ENCODE measurements around the gene MYRIP. TPM values are rescaled to one million over a fixed set of nuclear protein-coding genes. Genes with fewer than 3 reads are reported as not detected.

MYRIP gene
- total RNA-seq, 1 experiment from 2014 or later, result 1.6 TPM

DNA sequence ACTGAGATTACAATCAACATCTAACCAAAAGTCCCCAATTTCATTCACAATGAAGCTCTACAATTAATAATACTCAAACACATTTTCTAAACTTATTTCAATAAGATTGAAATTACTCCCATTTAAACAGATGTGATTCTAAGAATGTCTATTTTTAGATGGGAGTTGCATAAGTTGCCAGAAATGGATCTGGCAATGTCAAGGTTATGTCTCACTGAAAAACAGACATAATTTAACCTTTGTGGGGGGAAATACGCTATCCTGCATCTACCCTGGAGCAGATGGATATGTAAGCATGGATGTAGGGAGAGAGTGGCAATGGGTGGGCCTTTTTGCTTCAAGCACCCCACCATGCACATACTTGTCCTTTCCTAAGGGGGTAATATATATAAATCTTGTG is 493.4 kb downstream of the MYRIP start:
- POLR2A ChIA-PET, result no interaction called here

DNA sequence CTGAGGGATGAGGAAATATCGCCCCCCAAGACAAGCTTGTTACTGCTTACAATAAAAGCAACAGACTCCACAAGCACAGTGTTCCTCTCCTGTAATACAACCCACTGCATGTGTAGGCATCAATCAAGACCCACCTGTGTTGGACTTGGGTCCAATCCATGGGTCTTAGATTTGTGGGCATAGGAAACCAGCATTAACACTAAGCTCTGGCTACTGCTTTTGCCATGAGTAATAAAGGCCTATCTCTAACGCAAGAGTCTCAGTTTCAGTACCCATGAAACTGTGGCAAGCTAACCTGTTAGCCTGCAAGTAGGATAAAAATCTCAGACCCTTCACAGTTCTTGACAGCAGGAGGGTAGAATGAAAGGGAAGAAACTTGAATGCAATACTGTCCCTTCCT is 494.9 kb downstream of the MYRIP start:
- H3K27me3 Mint-ChIP-seq (ENCODE audit: low read depth), result no peaks in the 10 kb centered on the region
- TF ChIP-seq, protein P1, sequence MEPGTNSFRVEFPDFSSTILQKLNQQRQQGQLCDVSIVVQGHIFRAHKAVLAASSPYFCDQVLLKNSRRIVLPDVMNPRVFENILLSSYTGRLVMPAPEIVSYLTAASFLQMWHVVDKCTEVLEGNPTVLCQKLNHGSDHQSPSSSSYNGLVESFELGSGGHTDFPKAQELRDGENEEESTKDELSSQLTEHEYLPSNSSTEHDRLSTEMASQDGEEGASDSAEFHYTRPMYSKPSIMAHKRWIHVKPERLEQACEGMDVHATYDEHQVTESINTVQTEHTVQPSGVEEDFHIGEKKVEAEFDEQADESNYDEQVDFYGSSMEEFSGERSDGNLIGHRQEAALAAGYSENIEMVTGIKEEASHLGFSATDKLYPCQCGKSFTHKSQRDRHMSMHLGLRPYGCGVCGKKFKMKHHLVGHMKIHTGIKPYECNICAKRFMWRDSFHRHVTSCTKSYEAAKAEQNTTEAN (CRISPR knock-in tag; IDR thresholded peaks at IDR 0.05), result no peak
- no peak for TF ChIP-seq MYBL2 (CRISPR knock-in tag; IDR thresholded peaks at IDR 0.05)
- TF ChIP-seq NFE2L1 (CRISPR knock-in tag; IDR thresholded peaks at IDR 0.05), result no peak
- TF ChIP-seq, protein P2, sequence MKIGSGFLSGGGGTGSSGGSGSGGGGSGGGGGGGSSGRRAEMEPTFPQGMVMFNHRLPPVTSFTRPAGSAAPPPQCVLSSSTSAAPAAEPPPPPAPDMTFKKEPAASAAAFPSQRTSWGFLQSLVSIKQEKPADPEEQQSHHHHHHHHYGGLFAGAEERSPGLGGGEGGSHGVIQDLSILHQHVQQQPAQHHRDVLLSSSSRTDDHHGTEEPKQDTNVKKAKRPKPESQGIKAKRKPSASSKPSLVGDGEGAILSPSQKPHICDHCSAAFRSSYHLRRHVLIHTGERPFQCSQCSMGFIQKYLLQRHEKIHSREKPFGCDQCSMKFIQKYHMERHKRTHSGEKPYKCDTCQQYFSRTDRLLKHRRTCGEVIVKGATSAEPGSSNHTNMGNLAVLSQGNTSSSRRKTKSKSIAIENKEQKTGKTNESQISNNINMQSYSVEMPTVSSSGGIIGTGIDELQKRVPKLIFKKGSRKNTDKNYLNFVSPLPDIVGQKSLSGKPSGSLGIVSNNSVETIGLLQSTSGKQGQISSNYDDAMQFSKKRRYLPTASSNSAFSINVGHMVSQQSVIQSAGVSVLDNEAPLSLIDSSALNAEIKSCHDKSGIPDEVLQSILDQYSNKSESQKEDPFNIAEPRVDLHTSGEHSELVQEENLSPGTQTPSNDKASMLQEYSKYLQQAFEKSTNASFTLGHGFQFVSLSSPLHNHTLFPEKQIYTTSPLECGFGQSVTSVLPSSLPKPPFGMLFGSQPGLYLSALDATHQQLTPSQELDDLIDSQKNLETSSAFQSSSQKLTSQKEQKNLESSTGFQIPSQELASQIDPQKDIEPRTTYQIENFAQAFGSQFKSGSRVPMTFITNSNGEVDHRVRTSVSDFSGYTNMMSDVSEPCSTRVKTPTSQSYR (CRISPR knock-in tag; IDR thresholded peaks at IDR 0.05), result no peak
- TF ChIP-seq ZNF219 (CRISPR knock-in tag; IDR thresholded peaks at IDR 0.05; ENCODE audit: borderline replicate concordance), result no peak
- ChIA-PET CTCF (interaction anchor here (1.0 kb wide), 1 partner anchor 113 kb away, joined by 3 read pairs; no protein-coding TSS in a partner anchor), POLR2A (no interaction called here)
- no peak for ATAC-seq
- peaks cover 9% of the 10 kb centered on the region; the same call in 1 of the 2 replicates for H3K9me3 Mint-ChIP-seq
- H3K4me1 Mint-ChIP-seq, result peaks cover 5% of the 10 kb centered on the region
- H3K27ac Mint-ChIP-seq, result no peak overlapping the region
- no peaks in the 10 kb centered on the region for H3K36me3 Mint-ChIP-seq
- H3K4me3 Mint-ChIP-seq, result no peak overlapping the region
- no peak for DNase-seq (ENCODE audit: low spot score)

More for the DNA sequence above, 493.4 kb downstream of the MYRIP start:
- Mint-ChIP-seq H3K9me3 (peaks cover 9% of the 10 kb centered on the region; the same call in 1 of the 2 replicates), H3K27me3 (ENCODE audit: low read depth) (no peaks in the 10 kb centered on the region), H3K36me3 (no peaks in the 10 kb centered on the region), H3K4me3 (no peak overlapping the region), H3K27ac (no peak overlapping the region), H3K4me1 (no peaks in the 10 kb centered on the region)
- DNase-seq (ENCODE audit: low spot score), result no peak
- CTCF ChIA-PET, result no interaction called here
- TF ChIP-seq JAZF1 (CRISPR knock-in tag; IDR thresholded peaks at IDR 0.05), result no peak
- TF ChIP-seq, protein P3, sequence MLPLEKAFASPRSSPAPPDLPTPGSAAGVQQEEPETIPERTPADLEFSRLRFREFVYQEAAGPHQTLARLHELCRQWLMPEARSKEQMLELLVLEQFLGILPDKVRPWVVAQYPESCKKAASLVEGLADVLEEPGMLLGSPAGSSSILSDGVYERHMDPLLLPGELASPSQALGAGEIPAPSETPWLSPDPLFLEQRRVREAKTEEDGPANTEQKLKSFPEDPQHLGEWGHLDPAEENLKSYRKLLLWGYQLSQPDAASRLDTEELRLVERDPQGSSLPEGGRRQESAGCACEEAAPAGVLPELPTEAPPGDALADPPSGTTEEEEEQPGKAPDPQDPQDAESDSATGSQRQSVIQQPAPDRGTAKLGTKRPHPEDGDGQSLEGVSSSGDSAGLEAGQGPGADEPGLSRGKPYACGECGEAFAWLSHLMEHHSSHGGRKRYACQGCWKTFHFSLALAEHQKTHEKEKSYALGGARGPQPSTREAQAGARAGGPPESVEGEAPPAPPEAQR (CRISPR knock-in tag; IDR thresholded peaks at IDR 0.05), result no peak
- no peak for TF ChIP-seq ZNF232 (CRISPR knock-in tag; IDR thresholded peaks at IDR 0.05)
- no peak for TF ChIP-seq NFATC4 (CRISPR knock-in tag; IDR thresholded peaks at IDR 0.05)
- TF ChIP-seq, protein P4, sequence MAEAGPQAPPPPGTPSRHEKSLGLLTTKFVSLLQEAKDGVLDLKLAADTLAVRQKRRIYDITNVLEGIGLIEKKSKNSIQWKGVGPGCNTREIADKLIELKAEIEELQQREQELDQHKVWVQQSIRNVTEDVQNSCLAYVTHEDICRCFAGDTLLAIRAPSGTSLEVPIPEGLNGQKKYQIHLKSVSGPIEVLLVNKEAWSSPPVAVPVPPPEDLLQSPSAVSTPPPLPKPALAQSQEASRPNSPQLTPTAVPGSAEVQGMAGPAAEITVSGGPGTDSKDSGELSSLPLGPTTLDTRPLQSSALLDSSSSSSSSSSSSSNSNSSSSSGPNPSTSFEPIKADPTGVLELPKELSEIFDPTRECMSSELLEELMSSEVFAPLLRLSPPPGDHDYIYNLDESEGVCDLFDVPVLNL (CRISPR knock-in tag; IDR thresholded peaks at IDR 0.05; ENCODE audit: borderline replicate concordance, low read depth), result no peak
- TF ChIP-seq SP1 (CRISPR knock-in tag; conservative IDR thresholded peaks at IDR 0.05), result no peak
- TF ChIP-seq ZNF396 (CRISPR knock-in tag; IDR thresholded peaks at IDR 0.05; ENCODE audit: borderline replicate concordance), result no peak
- no peak for TF ChIP-seq NFYB (CRISPR knock-in tag; conservative IDR thresholded peaks at IDR 0.05; ENCODE audit: low read depth)
- TF ChIP-seq ELF4 (CRISPR knock-in tag; IDR thresholded peaks at IDR 0.05; ENCODE audit: low read depth), result no peak
- TF ChIP-seq, protein P5, sequence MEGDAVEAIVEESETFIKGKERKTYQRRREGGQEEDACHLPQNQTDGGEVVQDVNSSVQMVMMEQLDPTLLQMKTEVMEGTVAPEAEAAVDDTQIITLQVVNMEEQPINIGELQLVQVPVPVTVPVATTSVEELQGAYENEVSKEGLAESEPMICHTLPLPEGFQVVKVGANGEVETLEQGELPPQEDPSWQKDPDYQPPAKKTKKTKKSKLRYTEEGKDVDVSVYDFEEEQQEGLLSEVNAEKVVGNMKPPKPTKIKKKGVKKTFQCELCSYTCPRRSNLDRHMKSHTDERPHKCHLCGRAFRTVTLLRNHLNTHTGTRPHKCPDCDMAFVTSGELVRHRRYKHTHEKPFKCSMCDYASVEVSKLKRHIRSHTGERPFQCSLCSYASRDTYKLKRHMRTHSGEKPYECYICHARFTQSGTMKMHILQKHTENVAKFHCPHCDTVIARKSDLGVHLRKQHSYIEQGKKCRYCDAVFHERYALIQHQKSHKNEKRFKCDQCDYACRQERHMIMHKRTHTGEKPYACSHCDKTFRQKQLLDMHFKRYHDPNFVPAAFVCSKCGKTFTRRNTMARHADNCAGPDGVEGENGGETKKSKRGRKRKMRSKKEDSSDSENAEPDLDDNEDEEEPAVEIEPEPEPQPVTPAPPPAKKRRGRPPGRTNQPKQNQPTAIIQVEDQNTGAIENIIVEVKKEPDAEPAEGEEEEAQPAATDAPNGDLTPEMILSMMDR (IDR thresholded peaks at IDR 0.05), result no peak
- TF ChIP-seq, protein P6, sequence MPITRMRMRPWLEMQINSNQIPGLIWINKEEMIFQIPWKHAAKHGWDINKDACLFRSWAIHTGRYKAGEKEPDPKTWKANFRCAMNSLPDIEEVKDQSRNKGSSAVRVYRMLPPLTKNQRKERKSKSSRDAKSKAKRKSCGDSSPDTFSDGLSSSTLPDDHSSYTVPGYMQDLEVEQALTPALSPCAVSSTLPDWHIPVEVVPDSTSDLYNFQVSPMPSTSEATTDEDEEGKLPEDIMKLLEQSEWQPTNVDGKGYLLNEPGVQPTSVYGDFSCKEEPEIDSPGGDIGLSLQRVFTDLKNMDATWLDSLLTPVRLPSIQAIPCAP (CRISPR knock-in tag; IDR thresholded peaks at IDR 0.05), result no peak
- TF ChIP-seq ESRRA (CRISPR knock-in tag; IDR thresholded peaks at IDR 0.05; ENCODE audit: borderline replicate concordance), result no peak
- no peak for TF ChIP-seq NR3C1 (CRISPR knock-in tag; conservative IDR thresholded peaks at IDR 0.05; ENCODE audit: low read depth)
- TF ChIP-seq, protein P7, sequence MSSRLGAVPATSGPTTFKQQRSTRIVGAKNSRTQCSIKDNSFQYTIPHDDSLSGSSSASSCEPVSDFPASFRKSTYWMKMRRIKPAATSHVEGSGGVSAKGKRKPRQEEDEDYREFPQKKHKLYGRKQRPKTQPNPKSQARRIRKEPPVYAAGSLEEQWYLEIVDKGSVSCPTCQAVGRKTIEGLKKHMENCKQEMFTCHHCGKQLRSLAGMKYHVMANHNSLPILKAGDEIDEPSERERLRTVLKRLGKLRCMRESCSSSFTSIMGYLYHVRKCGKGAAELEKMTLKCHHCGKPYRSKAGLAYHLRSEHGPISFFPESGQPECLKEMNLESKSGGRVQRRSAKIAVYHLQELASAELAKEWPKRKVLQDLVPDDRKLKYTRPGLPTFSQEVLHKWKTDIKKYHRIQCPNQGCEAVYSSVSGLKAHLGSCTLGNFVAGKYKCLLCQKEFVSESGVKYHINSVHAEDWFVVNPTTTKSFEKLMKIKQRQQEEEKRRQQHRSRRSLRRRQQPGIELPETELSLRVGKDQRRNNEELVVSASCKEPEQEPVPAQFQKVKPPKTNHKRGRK (CRISPR knock-in tag; IDR thresholded peaks at IDR 0.05; ENCODE audit: borderline replicate concordance), result no peak
- TF ChIP-seq FOXP1 (CRISPR knock-in tag; IDR thresholded peaks at IDR 0.05; ENCODE audit: borderline replicate concordance), result no peak
- TF ChIP-seq, protein P8, sequence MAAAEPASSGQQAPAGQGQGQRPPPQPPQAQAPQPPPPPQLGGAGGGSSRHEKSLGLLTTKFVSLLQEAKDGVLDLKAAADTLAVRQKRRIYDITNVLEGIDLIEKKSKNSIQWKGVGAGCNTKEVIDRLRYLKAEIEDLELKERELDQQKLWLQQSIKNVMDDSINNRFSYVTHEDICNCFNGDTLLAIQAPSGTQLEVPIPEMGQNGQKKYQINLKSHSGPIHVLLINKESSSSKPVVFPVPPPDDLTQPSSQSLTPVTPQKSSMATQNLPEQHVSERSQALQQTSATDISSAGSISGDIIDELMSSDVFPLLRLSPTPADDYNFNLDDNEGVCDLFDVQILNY (CRISPR knock-in tag; IDR thresholded peaks at IDR 0.05), result no peak
- no peak for TF ChIP-seq SMAD3 (CRISPR knock-in tag; IDR thresholded peaks at IDR 0.05; ENCODE audit: borderline replicate concordance)
- ATAC-seq, result no peak
